ENCODE measurements around the gene LRRC23. TPM values are rescaled to one million over a fixed set of nuclear protein-coding genes. Genes with fewer than 3 reads are reported as not detected.
A peak's percentile ranks its signal among the peaks of the same experiment; 100 is the strongest.

LRRC23 gene
- total and polyA plus RNA-seq, 2 of the 4 experiments (the other 2 are of a cell fraction), result 11.1 to 11.4 TPM

DNA sequence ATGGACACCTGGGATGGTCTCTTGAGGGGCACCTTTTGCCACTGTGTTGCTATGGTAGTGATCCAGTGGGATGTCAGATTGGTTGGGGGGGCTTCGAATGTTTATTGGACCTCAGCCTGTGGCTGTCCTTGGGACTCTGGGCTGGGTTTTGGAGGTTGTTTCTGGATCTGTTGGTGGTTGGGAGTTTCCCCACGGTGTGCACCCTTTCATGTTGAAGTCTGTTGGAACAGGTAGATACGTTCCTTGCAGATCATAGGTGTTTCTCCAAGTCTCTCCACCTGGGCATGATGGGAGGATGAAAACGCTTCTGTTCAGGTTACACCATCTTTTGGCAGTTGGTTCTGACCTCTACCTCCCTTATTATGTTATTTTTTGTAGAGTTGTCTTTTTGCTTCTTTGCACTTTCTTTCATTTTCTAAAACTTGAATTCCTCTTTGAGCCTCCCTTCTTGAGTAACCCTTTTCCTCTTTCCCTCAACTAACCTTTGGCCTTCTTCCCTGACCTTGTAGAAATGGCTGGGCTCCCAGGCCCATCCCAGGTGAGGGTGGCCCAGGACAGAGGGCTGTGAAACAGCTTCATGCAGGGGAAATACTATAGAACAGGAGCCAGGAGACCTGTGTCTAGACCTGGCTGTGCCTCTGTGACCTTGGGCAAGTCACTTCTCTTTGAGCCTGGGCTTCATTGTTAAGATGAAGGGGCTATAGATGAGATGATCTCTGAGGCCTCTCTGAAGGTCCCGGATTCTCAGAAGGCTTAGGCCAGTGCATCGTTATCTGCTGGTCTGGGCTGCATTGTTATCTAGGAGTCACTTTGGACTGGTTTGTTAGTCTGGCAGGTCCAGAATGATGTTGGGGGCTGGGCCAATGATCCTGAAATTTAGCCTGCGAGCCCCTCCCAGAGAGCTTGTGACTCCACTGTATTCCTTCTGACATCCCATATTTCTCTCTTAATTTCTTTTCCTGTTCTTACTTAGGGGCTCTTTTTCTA is 25.1 kb downstream of the LRRC23 start:
- no peak for TF ChIP-seq CEBPB (IDR thresholded peaks at IDR 0.05; ENCODE audit: low read depth, low read length)
- TF ChIP-seq USF2 (IDR thresholded peaks at IDR 0.05; ENCODE audit: low read depth, low read length), result no peak
- no peak for TF ChIP-seq NFE2L2 (IDR thresholded peaks at IDR 0.05; ENCODE audit: low read depth, low read length)
- TF ChIP-seq BHLHE40 (IDR thresholded peaks at IDR 0.05; ENCODE audit: low read depth, low read length), result no peak
- TF ChIP-seq FOS (IDR thresholded peaks at IDR 0.05; ENCODE audit: low read depth, low read length), result no peak
- TF ChIP-seq CHD1 (IDR thresholded peaks at IDR 0.05; ENCODE audit: low read depth, low read length), result no peak
- TF ChIP-seq RAD21 (IDR thresholded peaks at IDR 0.05; ENCODE audit: low read length), result no peak
- TF ChIP-seq MXI1 (IDR thresholded peaks at IDR 0.05; ENCODE audit: borderline replicate concordance, low read depth, low read length), result no peak
- TF ChIP-seq, protein P1, sequence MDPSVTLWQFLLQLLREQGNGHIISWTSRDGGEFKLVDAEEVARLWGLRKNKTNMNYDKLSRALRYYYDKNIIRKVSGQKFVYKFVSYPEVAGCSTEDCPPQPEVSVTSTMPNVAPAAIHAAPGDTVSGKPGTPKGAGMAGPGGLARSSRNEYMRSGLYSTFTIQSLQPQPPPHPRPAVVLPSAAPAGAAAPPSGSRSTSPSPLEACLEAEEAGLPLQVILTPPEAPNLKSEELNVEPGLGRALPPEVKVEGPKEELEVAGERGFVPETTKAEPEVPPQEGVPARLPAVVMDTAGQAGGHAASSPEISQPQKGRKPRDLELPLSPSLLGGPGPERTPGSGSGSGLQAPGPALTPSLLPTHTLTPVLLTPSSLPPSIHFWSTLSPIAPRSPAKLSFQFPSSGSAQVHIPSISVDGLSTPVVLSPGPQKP (IDR thresholded peaks at IDR 0.05; ENCODE audit: borderline replicate concordance, low read depth, low read length), result no peak
- no peak for TF ChIP-seq CTCF (conservative IDR thresholded peaks at IDR 0.05; ENCODE audit: low read depth, low read length)
- TF ChIP-seq MAZ (IDR thresholded peaks at IDR 0.05; ENCODE audit: borderline replicate concordance, low read depth, low read length), result no peak
- no peak for TF ChIP-seq SMC3 (IDR thresholded peaks at IDR 0.05; ENCODE audit: low read depth, low read length)
- no peaks in the 10 kb centered on the region for H3K27me3 ChIP-seq (ENCODE audit: control insufficient read depth, insufficient read depth, low read length)
- peak overlapping the region; percentile 51; the same call in 1 of the 2 replicates for H2AK5ac ChIP-seq (ENCODE audit: low read depth, low read length)
- ChIA-PET CTCF (interaction anchor here (1.0 kb wide), 1 partner anchor 57 kb away, joined by 3 read pairs; the partner anchor contains the start of gene SPSB2), POLR2A (ENCODE audit: unreplicated experiment) (no interaction called here)
- no peak overlapping the region for H2AFZ ChIP-seq (replicated peaks; ENCODE audit: low read length, poor library complexity)
- peaks cover 12 to 60% of the 10 kb centered on the region in 2 experiments; a peak in 3 of 4 replicates for H3K79me1 ChIP-seq (ENCODE audit: low read depth in 1 of 2, low read length in 2 of 2)
- peak overlapping the region; percentile 95 for H3K27ac ChIP-seq (ENCODE audit: insufficient read depth, low read length)
- H2BK15ac ChIP-seq (ENCODE audit: low read depth, low read length), result no peak overlapping the region
- peak overlapping the region; percentile 94 for H2AK9ac ChIP-seq (replicated peaks; ENCODE audit: low read depth, low read length, poor library complexity)
- ATAC-seq (ENCODE audit: low read depth) (no peak), DNase-seq (no peak)
- no peak overlapping the region for H2BK20ac ChIP-seq (ENCODE audit: low read depth, low read length)
- peaks cover 58% of the 10 kb centered on the region for H4K20me1 ChIP-seq (ENCODE audit: insufficient read depth, low read length)
- in situ Hi-C loops (cut with MboI; ENCODE audit: low sequenced_read_pairs) (no loop called here), intact Hi-C loops (cut with micrococcal nuclease) (no loop called here), dilution Hi-C loops (cut with HindIII; ENCODE audit: low sequenced_read_pairs, unreplicated experiment) (no loop called here)
- peaks cover 30% of the 10 kb centered on the region for H3K4me1 ChIP-seq (ENCODE audit: control insufficient read depth, insufficient read depth, low read length)
- H4K91ac ChIP-seq (ENCODE audit: insufficient read depth, low read depth, low read length), result no peak overlapping the region
- H3K4me2 ChIP-seq (ENCODE audit: low read depth, low read length), result peak overlapping the region; percentile 98
- H3K4me3 ChIP-seq (ENCODE audit: insufficient read depth, low read depth, low read length), result peak overlapping the region; percentile 93
- no TSS peak for BruUV-seq (replicated peaks)
- H2BK120ac ChIP-seq (ENCODE audit: low read depth, low read length), result no peak overlapping the region
- H2BK5ac ChIP-seq (ENCODE audit: low read depth, low read length, poor library complexity, severe bottlenecking), result peak overlapping the region; percentile 89
- WGBS, 2 experiments (ENCODE audit: extremely low coverage in 2 of 2, insufficient read length in 1 of 2), result 57% methylated on average over 1 of the region's 7 CpGs; no CpG with 5 or more reads in 1 of the 2 experiments
- H3K56ac ChIP-seq (ENCODE audit: extremely low read depth, insufficient read depth, low read length), result peak overlapping the region; percentile 76
- peaks cover 17% of the 10 kb centered on the region for H3K36me3 ChIP-seq (ENCODE audit: control insufficient read depth, insufficient read depth, low read length)
- peak overlapping the region; percentile 96 for H3K23ac ChIP-seq (ENCODE audit: low read depth, low read length)
- H3K9me1 ChIP-seq (ENCODE audit: insufficient read depth, low read length), result peaks cover 12% of the 10 kb centered on the region
- H3K18ac ChIP-seq (ENCODE audit: low read depth, low read length), result no peak overlapping the region
- H3K4ac ChIP-seq (ENCODE audit: low read depth, low read length), result peak overlapping the region; percentile 83; the same call in 1 of the 2 replicates
- peak overlapping the region; percentile 76 for H3K9ac ChIP-seq (ENCODE audit: low read depth, low read length)
- H3K14ac ChIP-seq (replicated peaks; ENCODE audit: low read depth, low read length), result peak overlapping the region; percentile 91
- no peak overlapping the region for H4K8ac ChIP-seq (ENCODE audit: low read depth in 2 of 2, low read length in 2 of 2)
- H4K5ac ChIP-seq (ENCODE audit: low read depth, low read length), result no peak overlapping the region
- H3K9me3 ChIP-seq (ENCODE audit: control insufficient read depth, insufficient read depth, low read length), result no peaks in the 10 kb centered on the region
